Neural progenitor cell (in vitro differentiated cells): Measurements from ENCODE around the gene PCGF1. TPM values are rescaled to one million over a fixed set of nuclear protein-coding genes. Genes with fewer than 3 reads are reported as not detected.

Source experiments
- DNase-seq: peaks from one replicate; pipeline ENCODE4 v3.0.0-alpha.2; 2016; ENCODE audit warnings: low spot score
- H2AFZ ChIP-seq: fragments of 200-600 bp; sonication (generic); replicated peaks from 2 replicates; pipeline ENCODE4 v1.6.1; 2016; ENCODE audit warnings: antibody characterized with exemption
- H3F3A ChIP-seq: fragments of 200-600 bp; sonication (generic); 2 replicates; pipeline ENCODE4 v1.6.1; 2016; ENCODE audit warnings: antibody characterized with exemption, low read depth
- H3K27ac ChIP-seq: fragments of 200-600 bp; sonication (generic); 2 replicates; pipeline ENCODE4 v1.5.1; 2016; ENCODE audit warnings: mild to moderate bottlenecking
- H3K27me3 ChIP-seq: fragments of 200-600 bp; sonication (generic); 2 replicates; pipeline ENCODE4 v1.6.1; 2016; ENCODE audit warnings: mild to moderate bottlenecking, moderate library complexity
- H3K36me3 ChIP-seq: fragments of 200-600 bp; sonication (generic); 2 replicates; pipeline ENCODE4 v1.5.1; 2016
- H3K4me1 ChIP-seq: fragments of 200-600 bp; sonication (generic); 2 replicates; pipeline ENCODE4 v1.6.1; 2016; ENCODE audit warnings: mixed run types
- H3K4me2 ChIP-seq: fragments of 200-600 bp; sonication (generic); 2 replicates; pipeline ENCODE4 v1.6.1; 2016
- H3K4me3 ChIP-seq: fragments of 200-600 bp; sonication (generic); 2 replicates; pipeline ENCODE4 v1.5.1; 2016
- H3K79me2 ChIP-seq: fragments of 200-600 bp; sonication (generic); 2 replicates; pipeline ENCODE4 v1.6.1; 2016; ENCODE audit warnings: low read depth
- H3K9ac ChIP-seq: fragments of 200-600 bp; sonication (generic); 2 replicates; pipeline ENCODE4 v1.6.1; 2016
- H3K9me3 ChIP-seq: fragments of 200-600 bp; sonication (generic); 2 replicates; pipeline ENCODE4 v1.5.1; 2016; ENCODE audit warnings: low read depth
- H4K20me1 ChIP-seq: fragments of 200-600 bp; sonication (generic); 2 replicates; pipeline ENCODE4 v1.6.1; 2016; ENCODE audit warnings: low read depth
- H3K27ac Mint-ChIP-seq: 3 replicates; pipeline ENCODE4 v1.8.0; 2021; ENCODE audit warnings: mixed read lengths
- H3K27me3 Mint-ChIP-seq: 2 replicates; pipeline ENCODE4 v1.8.0; 2022; ENCODE audit warnings: low read depth, mild to moderate bottlenecking, inconsistent platforms, moderate library complexity, mixed read lengths; ENCODE audit not compliant: insufficient read depth
- H3K36me3 Mint-ChIP-seq: 3 replicates; pipeline ENCODE4 v1.8.0; 2021; ENCODE audit warnings: mixed read lengths
- H3K4me1 Mint-ChIP-seq: 3 replicates; pipeline ENCODE4 v1.8.0; 2021; ENCODE audit warnings: mixed read lengths
- H3K4me3 Mint-ChIP-seq: 3 replicates; pipeline ENCODE4 v1.8.0; 2021; ENCODE audit warnings: mild to moderate bottlenecking, moderate library complexity, mixed read lengths
- H3K9me3 Mint-ChIP-seq: 3 replicates; pipeline ENCODE4 v1.8.0; 2020; ENCODE audit warnings: mixed read lengths
- EZH2 ChIP-seq: fragments of 200-600 bp; sonication (generic); IDR thresholded peaks from 2 replicates; pipeline ENCODE4 v1.6.1; 2017; ENCODE audit warnings: antibody characterized with exemption, mild to moderate bottlenecking, moderate library complexity
- EZH2phosphoT487 ChIP-seq: fragments of 200-600 bp; sonication (generic); IDR thresholded peaks from 2 replicates; pipeline ENCODE4 v1.6.1; 2017; ENCODE audit warnings: antibody characterized with exemption
- total RNA-seq: library from RNA; depleted of rRNA; stranded (reverse); fragments of >200 nt; gene quantifications from 2 replicates; pipeline ENCODE4 v1.2.3, GENCODE V29; 2015; ENCODE audit warnings: low replicate concordance
- TF ChIP-seq, protein P1 (sequence below): fragments of 200-600 bp; sonication (generic); IDR thresholded peaks from 2 replicates; pipeline ENCODE4 v1.5.1; 2017; ENCODE audit warnings: antibody characterized with exemption, mild to moderate bottlenecking

Gene PCGF1
- total RNA-seq, 1 donor from 2014 or later, result 10.9 TPM

DNA sequence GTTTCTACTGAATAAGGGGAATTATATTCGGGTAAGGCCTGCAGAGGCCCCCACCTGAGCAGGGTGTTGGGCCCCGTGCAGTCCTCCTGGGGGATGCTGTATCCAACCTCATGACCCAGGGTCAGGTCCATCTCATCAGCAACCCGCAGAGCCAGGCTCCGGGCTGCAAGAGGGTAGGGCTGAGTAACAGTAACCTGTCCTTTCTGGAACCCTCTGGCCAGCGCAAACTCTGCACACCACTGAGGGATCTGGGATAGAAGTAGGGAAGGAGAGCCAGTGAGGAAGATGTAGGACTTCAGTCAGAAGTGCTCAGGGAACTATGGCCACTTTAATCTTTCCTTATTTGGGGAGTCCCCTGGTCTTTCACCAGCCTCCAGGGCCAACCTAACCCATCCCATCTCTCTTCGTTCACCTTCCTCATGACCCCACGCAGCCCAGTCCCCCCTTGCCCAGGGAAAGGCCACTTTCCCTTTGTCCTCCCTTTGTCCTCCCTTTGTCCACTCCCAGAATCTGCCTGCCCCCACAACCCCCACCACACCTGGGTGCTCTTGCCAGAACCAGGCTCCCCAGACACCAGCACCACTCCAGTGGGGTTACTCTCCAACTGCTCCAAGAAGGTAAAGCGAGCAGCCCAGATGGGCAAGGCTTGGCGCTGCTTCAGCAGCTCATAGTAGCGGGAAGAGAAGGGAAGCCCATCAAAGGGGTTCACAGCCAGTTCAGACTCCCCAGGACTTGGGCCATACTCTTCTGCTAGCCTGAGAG is 17.6 kb upstream of the PCGF1 start:
- H3K4me1 ChIP-seq, result peaks cover 7% of the 10 kb centered on the region
- Mint-ChIP-seq H3K4me1 (peaks cover 15% of the 10 kb centered on the region), H3K27me3 (peaks cover 17% of the 10 kb centered on the region), H3K36me3 (peaks cover 16% of the 10 kb centered on the region), H3K27ac (no peak overlapping the region), H3K4me3 (no peak overlapping the region), H3K9me3 (no peaks in the 10 kb centered on the region)
- no peak overlapping the region for H3K4me3 ChIP-seq
- H3F3A ChIP-seq, result no peaks in the 10 kb centered on the region
- no peak for DNase-seq
- no peak overlapping the region for H2AFZ ChIP-seq
- no peak overlapping the region for H3K27ac ChIP-seq
- no peaks in the 10 kb centered on the region for H3K36me3 ChIP-seq
- peaks cover 28% of the 10 kb centered on the region for H3K27me3 ChIP-seq
- H3K9ac ChIP-seq, result no peak overlapping the region
- peaks cover 20% of the 10 kb centered on the region for H3K79me2 ChIP-seq
- H3K4me2 ChIP-seq, result no peak overlapping the region
- H4K20me1 ChIP-seq, result no peaks in the 10 kb centered on the region
- no peaks in the 10 kb centered on the region for H3K9me3 ChIP-seq
- TF ChIP-seq, protein P1, sequence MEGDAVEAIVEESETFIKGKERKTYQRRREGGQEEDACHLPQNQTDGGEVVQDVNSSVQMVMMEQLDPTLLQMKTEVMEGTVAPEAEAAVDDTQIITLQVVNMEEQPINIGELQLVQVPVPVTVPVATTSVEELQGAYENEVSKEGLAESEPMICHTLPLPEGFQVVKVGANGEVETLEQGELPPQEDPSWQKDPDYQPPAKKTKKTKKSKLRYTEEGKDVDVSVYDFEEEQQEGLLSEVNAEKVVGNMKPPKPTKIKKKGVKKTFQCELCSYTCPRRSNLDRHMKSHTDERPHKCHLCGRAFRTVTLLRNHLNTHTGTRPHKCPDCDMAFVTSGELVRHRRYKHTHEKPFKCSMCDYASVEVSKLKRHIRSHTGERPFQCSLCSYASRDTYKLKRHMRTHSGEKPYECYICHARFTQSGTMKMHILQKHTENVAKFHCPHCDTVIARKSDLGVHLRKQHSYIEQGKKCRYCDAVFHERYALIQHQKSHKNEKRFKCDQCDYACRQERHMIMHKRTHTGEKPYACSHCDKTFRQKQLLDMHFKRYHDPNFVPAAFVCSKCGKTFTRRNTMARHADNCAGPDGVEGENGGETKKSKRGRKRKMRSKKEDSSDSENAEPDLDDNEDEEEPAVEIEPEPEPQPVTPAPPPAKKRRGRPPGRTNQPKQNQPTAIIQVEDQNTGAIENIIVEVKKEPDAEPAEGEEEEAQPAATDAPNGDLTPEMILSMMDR, result no peak
- TF ChIP-seq EZH2 (no peak), EZH2phosphoT487 (no peak)

- Histone ChIP-seq H3K79me2 (peaks cover 15% of the 10 kb centered on the region), H2AFZ (no peak overlapping the region), H3K27ac (no peak overlapping the region), H4K20me1 (no peaks in the 10 kb centered on the region), H3K27me3 (peaks cover 39% of the 10 kb centered on the region), H3K4me2 (no peak overlapping the region), H3K9ac (no peak overlapping the region), H3K9me3 (no peaks in the 10 kb centered on the region), H3F3A (no peaks in the 10 kb centered on the region), H3K4me1 (peaks cover 7% of the 10 kb centered on the region), H3K36me3 (no peaks in the 10 kb centered on the region), H3K4me3 (no peak overlapping the region)
- Mint-ChIP-seq H3K4me3 (no peak overlapping the region), H3K9me3 (no peaks in the 10 kb centered on the region), H3K4me1 (peaks cover 14% of the 10 kb centered on the region), H3K27me3 (peaks cover 27% of the 10 kb centered on the region), H3K36me3 (peaks cover 16% of the 10 kb centered on the region), H3K27ac (no peak overlapping the region)
- DNase-seq, result no peak
- TF ChIP-seq EZH2phosphoT487, result no peak
- TF ChIP-seq EZH2, result no peak
- TF ChIP-seq, protein P1, result no peak
Observed at GRCh38 chr2:74524005-74524404, 16.5 kb upstream of the PCGF1 start.

GRCh38 chr2:74522516-74522915 is 15.0 kb upstream of the PCGF1 start:
- Histone ChIP-seq H3F3A (no peaks in the 10 kb centered on the region), H3K9ac (no peak overlapping the region), H3K9me3 (no peaks in the 10 kb centered on the region), H3K4me1 (no peaks in the 10 kb centered on the region), H3K4me2 (no peak overlapping the region), H3K36me3 (no peaks in the 10 kb centered on the region), H3K27ac (no peak overlapping the region), H2AFZ (no peak overlapping the region), H3K27me3 (peaks cover 54% of the 10 kb centered on the region), H4K20me1 (no peaks in the 10 kb centered on the region), H3K79me2 (peaks cover under 1% of the 10 kb centered on the region), H3K4me3 (no peak overlapping the region)
- Mint-ChIP-seq H3K4me3 (no peak overlapping the region), H3K36me3 (peaks cover 15% of the 10 kb centered on the region), H3K9me3 (no peaks in the 10 kb centered on the region), H3K27ac (no peak overlapping the region), H3K27me3 (peaks cover 42% of the 10 kb centered on the region), H3K4me1 (peaks cover 3% of the 10 kb centered on the region)
- TF ChIP-seq, protein P1, result no peak
- TF ChIP-seq EZH2phosphoT487, result no peak
- TF ChIP-seq EZH2, result no peak
- no peak for DNase-seq
